ENCODE results near the gene SUCLA2.

The SUCLA2 gene

DNA sequence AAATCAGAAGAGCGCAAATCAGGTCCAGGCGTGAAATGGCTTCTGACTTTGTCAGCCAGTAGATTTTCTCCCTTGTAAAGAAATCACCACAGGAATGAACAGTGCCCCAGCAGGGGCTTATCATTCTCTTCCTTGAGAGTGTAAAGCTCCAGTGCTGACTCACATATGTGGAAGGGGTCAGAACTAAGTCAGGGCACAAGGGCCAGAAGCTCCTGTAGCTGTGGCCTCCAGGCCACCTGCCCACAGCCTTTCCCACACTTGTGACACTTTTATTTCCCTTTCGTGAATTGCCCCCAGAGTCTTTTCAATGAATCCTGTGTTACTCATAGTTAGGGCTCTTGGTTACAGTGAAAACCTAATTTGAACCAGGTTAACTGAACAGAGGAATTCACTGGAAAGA lies 99.6 kb downstream of the SUCLA2 start:
- DNase-seq (ENCODE audit: low read depth) = peak; percentile 67

DNA sequence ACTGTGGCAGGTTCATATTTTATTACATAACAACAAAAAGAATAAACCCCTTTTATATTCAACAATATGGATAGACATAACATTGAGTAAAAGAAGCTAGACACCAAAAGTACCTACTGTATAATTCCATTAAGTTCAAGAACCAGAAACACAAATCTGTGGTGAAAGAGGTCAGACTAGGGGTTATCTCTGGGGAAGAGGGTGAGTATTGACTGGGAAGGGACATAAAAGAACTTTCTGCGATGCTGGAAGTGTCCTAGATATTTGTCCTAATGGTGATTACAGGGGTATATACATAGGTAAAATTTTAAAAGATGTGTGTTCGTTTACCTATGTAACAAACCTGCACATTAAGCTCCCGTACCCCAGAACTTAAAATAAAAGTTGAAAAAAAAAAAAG lies 103.0 kb downstream of the SUCLA2 start:
- DNase-seq (ENCODE audit: low read depth) = no peak

DNA sequence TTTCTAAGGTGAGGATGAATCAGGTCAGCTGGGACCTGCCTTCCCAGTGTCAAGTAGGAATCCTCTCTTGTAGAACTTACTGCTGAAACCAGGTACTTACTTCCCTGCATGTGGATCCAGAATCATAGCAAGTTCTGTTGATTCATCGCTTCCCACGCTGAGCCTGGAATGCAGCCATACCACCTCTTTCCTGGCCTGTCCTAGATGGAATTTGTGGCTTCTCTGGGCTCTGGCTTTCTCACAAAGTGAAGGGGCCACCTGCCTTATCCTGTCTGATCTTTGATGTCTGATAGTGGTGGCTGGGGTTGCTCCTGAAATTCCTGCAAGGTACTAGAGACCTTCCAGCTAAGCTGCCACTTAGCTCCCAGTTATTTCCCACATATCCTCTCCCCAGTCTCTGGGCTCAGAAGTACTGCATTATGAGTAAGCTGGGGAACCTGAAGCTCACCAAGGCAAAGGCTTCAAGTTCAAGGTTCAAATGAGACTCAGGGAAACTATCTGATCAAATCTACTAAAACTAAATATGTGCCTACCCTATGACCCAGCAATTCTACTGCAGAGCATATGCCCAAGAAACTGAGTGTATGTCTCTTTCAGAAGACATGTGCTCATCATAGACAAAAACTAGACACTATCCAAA lies 103.5 kb downstream of the SUCLA2 start:
- DNase-seq (ENCODE audit: low read depth) = peak; percentile 60

DNA sequence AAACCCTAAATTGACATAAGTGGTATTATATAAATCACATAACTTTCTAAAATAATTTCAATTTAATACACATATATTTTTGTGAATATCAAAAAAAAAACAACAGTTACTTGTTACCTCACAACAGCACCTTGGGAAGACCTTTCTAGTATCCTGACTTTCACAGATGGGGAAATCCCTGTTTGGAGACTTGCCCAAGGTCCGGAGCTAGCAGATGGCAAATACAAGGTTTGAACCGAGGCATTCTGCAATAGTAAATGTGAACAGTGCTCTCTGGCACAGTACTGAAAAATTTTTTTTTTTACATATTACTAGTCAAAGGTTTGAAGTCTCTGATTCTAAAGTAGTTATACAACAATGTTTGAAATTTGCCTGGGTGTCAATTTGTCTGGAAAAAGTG lies 104.5 kb downstream of the SUCLA2 start:
- no peak for DNase-seq (ENCODE audit: low read depth)

DNA sequence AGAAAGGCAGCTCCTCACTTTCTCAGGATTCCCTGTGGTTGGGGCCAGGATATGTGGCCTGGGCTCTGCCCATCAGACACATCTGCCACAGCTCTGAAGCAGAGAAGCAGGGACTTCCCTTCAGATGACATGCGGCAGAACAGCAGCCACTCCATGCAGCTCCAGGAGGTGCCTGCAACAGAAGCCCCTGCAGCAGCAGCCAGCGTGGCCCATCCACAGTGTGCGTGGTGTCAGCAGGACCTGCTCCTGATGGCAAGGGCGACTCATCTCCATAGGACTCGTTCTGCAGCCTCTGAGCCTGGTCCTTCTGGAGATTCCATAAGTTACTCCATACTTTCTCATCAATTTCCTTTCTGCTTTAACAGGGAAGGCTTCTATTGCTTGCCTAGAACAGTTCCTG lies 105.0 kb downstream of the SUCLA2 start:
- no peak for DNase-seq (ENCODE audit: low read depth)

DNA sequence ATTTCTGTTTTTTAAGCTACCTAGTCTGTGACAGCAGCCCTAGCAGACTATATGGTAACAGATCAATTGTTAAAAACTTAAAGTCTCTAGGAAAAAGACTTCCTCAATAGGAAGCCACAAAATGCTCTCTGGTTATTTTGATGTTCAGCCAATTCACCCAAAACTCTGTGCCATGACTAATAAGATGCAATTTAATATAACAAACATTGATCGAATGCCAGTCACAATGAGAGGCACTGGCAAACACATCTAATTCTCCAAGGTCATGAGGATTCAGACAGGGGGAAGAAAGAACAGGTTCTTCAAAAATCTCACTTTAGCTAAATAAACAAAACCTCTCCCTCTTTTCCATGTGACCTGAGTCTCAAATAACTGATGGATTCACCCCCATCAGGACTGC lies 107.5 kb downstream of the SUCLA2 start:
- no peak for DNase-seq (ENCODE audit: low read depth)

All from iris pigment epithelial cell (primary cell).